Retinal pigment epithelial cell (primary cell): Measurements from ENCODE around the gene KRTAP12-4.

Experiments
- DNase-seq: peaks from one replicate; pipeline ENCODE4 v3.0.0-alpha.2; 2010; ENCODE audit warnings: low read depth
- H3K4me3 ChIP-seq: 2 replicates; pipeline ENCODE4 v1.5.1; 2011; ENCODE audit warnings: mild to moderate bottlenecking, low read length, control low read depth, moderate library complexity
- TF ChIP-seq, protein P1 (sequence below): conservative IDR thresholded peaks from 2 replicates; pipeline ENCODE4 v1.5.1; 2011; ENCODE audit warnings: low read depth, low read length, control low read depth, inconsistent platforms

Gene KRTAP12-4

DNA sequence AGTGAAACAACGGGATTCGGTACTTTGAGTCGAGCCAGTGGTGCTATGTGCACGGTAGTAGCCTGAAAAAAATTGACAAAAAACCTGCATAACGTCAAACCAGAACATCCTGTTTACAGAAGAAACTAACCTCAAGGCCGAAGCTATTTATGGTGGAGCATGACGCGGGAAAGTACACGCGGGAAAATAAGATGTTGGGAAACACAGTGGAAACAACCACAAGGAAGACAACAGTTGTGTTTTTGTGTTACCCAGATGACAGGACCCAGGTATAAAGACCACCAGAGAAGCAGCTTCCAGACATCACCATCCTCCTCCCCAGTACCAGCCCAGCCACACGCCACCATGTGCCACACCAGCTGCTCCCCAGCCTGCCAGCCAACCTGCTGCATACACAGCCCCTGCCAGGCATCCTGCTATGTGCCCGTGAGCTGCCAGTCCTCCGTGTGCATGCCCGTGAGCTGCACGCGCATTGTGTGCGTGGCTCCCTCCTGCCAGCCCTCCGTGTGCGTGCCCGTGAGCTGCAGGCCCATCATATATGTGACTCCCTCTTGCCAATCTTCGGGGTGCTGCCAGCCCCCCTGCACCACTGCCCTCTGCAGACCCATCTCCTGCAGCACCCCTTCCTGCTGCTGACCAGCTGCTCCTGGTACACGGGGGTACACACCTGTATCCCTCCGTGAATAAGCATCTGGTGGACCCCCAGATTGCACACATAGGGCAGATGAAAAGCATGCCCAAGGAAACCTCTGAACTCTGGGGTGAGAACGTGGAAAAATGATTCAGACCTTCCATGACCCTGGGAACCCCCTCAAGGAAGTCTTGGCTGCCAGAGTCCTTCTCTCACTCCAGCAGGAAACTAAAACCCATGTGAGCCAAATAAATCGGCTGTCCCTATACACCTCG lies 3.4 kb upstream of the KRTAP12-4 start, which contains the start of gene KRTAP12-3:
KRTAP12-3 (plus strand) TSS at position 298 of the 906 bp plus-strand sequence; CDS start at position 346, 48 bp downstream.
- no peak within 1 kb of the TSS for H3K4me3 ChIP-seq
- no peak for DNase-seq
- TF ChIP-seq, protein P1, sequence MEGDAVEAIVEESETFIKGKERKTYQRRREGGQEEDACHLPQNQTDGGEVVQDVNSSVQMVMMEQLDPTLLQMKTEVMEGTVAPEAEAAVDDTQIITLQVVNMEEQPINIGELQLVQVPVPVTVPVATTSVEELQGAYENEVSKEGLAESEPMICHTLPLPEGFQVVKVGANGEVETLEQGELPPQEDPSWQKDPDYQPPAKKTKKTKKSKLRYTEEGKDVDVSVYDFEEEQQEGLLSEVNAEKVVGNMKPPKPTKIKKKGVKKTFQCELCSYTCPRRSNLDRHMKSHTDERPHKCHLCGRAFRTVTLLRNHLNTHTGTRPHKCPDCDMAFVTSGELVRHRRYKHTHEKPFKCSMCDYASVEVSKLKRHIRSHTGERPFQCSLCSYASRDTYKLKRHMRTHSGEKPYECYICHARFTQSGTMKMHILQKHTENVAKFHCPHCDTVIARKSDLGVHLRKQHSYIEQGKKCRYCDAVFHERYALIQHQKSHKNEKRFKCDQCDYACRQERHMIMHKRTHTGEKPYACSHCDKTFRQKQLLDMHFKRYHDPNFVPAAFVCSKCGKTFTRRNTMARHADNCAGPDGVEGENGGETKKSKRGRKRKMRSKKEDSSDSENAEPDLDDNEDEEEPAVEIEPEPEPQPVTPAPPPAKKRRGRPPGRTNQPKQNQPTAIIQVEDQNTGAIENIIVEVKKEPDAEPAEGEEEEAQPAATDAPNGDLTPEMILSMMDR, result no peak

DNA sequence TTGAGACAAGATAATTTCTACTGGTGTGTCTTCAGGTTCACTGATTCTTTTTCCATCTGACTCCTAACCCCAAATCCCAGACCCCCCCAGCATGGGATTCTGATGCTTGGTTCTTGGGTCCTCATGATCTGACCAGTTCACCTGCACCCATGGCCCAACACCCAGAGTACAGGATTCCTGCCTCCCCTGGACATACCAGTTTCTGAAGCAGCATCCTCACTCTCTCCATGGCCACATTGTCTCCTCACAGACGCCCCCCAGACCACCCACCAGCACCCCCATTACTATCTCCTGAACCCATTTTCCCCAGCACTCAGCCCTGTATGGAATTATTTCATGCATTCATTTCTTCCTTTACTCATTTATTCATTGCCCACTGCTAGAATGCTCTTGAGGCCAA lies 2.4 kb upstream of the KRTAP12-4 start:
- no peak overlapping the region for H3K4me3 ChIP-seq
- no peak for DNase-seq
- TF ChIP-seq, protein P1, result no peak

DNA sequence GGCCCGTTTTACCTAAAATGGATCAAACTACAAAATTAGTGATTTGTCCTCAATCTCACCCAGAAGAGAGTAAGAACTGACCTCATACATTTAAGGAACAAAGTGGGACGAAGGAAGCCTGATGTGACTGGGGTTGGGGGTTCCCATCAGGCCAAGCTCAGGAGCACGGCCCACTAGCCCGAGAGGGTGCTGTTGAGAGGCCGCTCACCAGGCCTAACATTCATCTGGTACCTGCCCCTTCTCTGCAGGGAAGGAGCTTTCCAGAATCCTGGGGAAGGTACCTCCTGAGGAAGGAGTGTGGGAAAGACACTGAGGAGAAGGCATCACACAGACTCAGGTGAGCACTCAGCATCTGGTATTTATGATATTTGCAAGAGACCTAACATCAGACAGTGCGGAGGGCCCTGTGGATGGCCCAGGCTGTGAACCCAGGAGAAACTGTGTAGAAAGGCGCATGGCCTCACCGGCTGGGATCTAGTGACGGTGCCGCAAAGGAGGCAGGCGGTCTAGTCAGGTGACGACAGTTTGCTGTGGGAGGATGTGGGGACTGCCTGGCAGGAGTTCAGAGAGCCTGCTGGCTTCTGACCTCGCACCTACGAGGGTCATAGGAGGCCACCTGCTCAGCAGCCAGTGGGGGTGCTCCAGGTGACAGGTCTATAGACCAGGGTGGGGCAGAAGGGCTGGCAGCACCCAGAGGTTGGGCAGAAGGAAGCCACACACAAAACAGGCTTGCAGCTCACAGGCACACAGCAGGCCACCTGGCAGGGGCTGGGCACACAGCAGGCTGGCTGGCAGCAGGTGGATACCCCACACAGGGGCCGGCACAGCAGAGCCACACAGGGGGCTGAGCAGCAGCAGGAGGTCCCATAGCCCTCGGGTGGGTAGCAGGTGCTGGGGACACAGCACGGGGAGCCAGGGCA lies 543 bp downstream of the KRTAP12-4 start:
- TF ChIP-seq, protein P1, result no peak
- DNase-seq, result no peak
- H3K4me3 ChIP-seq, result no peak overlapping the region

DNA sequence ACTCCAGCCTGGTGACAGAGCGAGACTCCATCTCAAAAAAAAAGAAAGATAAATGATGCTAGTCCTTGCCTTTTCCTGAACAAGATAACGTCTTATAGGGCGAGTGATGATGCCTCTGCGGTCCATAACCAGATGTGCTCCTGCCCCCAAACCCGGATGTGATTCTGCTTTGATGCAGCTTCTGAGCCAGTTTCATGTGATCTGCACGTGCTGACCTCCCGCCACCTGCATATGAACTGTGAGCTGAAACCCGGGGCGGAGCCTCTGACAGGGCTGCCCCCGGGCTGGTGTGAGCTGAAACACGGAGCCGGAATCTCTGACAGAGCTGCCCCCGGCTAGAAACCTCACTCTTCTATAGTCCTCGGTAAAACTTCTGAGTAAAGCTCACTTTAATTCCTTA lies 1.3 kb downstream of the KRTAP12-4 start:
- H3K4me3 ChIP-seq, result no peak overlapping the region
- TF ChIP-seq, protein P1, result no peak
- DNase-seq, result no peak

DNA sequence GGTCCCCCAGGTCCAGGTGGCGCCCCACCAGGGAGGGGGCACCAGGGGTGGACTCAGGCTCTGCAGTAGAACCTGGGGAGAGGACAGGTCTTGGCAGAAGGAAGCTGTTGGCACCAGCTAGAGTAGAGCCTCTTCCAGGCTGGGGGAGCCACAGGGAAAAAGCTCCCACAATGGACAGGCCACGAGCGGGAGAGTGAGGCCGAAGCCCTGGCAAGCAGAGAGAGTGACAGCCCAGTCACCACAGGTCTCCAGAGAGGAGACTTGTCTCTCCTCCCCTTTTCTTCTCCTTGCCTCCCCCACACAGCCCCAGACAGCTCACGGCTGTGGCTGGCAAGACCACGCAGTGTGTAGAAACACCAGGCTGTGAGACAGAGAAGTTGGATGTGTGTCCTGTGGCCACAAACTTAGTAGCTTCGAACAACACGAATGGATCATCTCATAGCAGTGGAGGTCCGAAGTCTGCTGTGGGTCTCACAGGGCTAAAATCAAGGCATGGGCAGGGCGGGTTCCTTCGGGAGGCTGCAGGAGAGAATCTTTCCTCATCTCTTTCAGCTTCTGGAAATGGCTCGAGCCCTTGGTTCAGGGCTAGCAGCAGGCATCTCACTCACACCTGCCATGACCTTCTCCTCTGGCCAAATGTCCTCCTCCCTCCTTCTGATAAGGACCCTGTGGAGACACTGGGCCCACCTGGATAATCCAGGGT lies 3.3 kb downstream of the KRTAP12-4 start:
- TF ChIP-seq, protein P1, result no peak
- H3K4me3 ChIP-seq, result no peak overlapping the region
- no peak for DNase-seq

DNA sequence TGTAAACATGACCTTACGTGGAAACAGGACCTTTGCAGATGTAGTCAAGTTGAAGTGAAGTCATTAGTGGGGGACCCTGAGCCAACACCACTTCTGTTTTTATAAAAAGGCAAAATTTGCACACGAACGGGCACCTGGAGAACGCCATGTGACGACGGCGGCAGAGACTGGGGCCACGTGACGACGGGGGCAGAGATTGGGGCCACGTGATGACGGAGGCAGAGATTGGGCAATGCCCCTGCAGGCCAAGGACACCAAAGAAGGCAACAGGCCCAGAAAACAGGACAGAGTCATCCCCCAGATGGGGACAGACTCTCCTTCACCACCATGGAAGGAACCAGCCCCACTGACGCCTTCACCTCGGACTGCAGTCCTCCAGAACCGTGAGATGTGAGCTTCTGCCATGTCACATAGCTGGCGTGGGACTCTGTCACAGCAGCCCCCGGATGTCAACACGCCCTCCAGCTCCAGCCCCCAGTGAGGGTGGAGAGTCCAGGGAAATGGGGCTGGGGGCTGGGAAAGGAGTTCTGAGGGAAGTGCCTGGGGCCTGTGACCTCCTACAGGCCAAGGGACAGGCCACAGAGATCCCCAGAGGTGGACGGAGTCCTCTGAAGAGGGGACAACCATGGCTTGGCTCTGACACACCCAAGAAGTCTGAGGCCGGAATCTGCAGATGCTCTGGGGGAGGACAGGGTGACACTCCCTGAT lies 4.0 kb downstream of the KRTAP12-4 start:
- no peak for DNase-seq
- no peak overlapping the region for H3K4me3 ChIP-seq
- TF ChIP-seq, protein P1, result no peak
